ENCODE data around the gene LAMA4.

The LAMA4 gene

GRCh38 chr6:112173221-112173804 lies 81.1 kb downstream of the LAMA4 start:
- no peak for TF ChIP-seq FOXM1 (IDR thresholded peaks at IDR 0.05; ENCODE audit: borderline replicate concordance)
- TF ChIP-seq TARDBP (IDR thresholded peaks at IDR 0.05): no peak
- TF ChIP-seq PKNOX1 (IDR thresholded peaks at IDR 0.05): no peak
- TF ChIP-seq FOXA1 (IDR thresholded peaks at IDR 0.05): no peak
- TF ChIP-seq NFRKB (IDR thresholded peaks at IDR 0.05): no peak
- no peak for TF ChIP-seq ELF4 (IDR thresholded peaks at IDR 0.05)
- TF ChIP-seq SUZ12 (IDR thresholded peaks at IDR 0.05): no peak
- CTCF ChIA-PET: interaction anchor here (1.3 to 1.5 kb wide), 2 partner anchors 9 to 95 kb away, joined by 3 to 4 read pairs; no protein-coding TSS in a partner anchor
- POLR2A ChIA-PET: interaction anchor here (1.0 to 1.2 kb wide), 2 partner anchors 81 to 86 kb away, joined by 3 to 5 read pairs; partner anchors contain the start of genes FAM229B, LAMA4 and TUBE1
- DNase-seq (ENCODE audit: extremely low spot score): no peak

DNA sequence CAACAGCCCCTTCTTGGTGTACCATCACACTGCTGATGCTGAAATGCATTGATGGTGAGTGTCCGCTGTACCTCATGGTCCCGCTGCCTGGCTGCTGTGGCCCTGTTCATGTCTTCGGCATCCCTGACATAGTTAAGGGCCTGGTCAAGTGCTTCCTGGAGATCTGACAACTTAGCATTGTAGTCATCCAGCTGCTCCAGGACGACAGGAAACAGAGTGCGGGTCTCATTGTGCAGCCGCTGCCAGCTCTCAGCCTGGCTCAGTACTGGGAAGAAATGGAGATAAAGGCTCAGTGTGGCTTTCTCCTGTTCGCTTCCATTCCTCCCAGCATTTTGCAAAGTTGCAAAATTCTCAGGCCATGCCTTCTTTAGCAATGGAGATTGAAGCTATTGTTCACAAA lies 81.8 kb downstream of the LAMA4 start:
- ChIA-PET POLR2A (interaction anchor here (1.0 to 1.2 kb wide), 2 partner anchors 82 to 85 kb away, joined by 3 to 5 read pairs; partner anchors contain the start of genes FAM229B, LAMA4 and TUBE1), CTCF (interaction anchor here (1.3 to 1.5 kb wide), 2 partner anchors 9 to 96 kb away, joined by 3 to 4 read pairs; no protein-coding TSS in a partner anchor)
- no peak for DNase-seq (ENCODE audit: extremely low spot score)
- TF ChIP-seq HDGF (IDR thresholded peaks at IDR 0.05; ENCODE audit: borderline replicate concordance) (no peak), FOXM1 (IDR thresholded peaks at IDR 0.05; ENCODE audit: borderline replicate concordance) (no peak), CTBP1 (IDR thresholded peaks at IDR 0.05; ENCODE audit: borderline replicate concordance) (no peak), SUZ12 (IDR thresholded peaks at IDR 0.05) (no peak), BHLHE40 (IDR thresholded peaks at IDR 0.05; ENCODE audit: borderline replicate concordance) (no peak), NFRKB (IDR thresholded peaks at IDR 0.05) (no peak), L3MBTL2 (conservative IDR thresholded peaks at IDR 0.05) (no peak), FOXK2 (IDR thresholded peaks at IDR 0.05) (no peak), LEF1 (IDR thresholded peaks at IDR 0.05; ENCODE audit: borderline replicate concordance) (no peak)

DNA sequence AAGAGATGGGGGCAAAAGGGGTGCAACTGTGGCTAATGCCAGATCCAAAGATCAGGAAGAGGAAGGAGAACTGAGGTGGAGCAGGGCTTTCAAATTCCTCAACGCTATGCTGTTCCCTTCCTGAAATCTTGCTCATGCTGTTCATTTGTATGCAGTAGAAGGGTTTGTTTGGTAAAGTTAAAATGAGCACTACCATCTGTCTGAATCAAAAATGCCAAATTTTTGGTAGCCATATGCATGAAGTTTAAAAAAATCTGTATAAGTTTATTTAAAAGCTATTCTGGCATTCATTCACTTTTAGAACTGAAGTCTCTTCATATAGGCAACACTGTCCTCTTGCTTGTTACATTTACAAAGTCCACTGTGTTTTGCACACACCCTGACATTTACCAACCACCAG lies 84.8 kb downstream of the LAMA4 start:
- no peak for DNase-seq (ENCODE audit: extremely low spot score)
- TF ChIP-seq FOXM1 (IDR thresholded peaks at IDR 0.05; ENCODE audit: borderline replicate concordance): no peak
- no peak for TF ChIP-seq LEF1 (IDR thresholded peaks at IDR 0.05; ENCODE audit: borderline replicate concordance)
- ChIA-PET POLR2A (no interaction called here), CTCF (no interaction called here)

- CTCF ChIA-PET: interaction anchor here (0.7 to 2.0 kb wide), 11 partner anchors 9 to 454 kb away, joined by 3 to 6 read pairs (median 3); no protein-coding TSS in a partner anchor
- POLR2A ChIA-PET: interaction anchor here (1.3 kb wide), 1 partner anchor 76 kb away, joined by 5 read pairs; the partner anchor contains the start of genes FAM229B and TUBE1
- DNase-seq (ENCODE audit: extremely low spot score): peak; percentile 91
These were observed 90.8 kb downstream of the LAMA4 start for GRCh38 chr6:112163295-112164257.

GRCh38 chr6:112160745-112161144 lies 93.6 kb downstream of the LAMA4 start:
- TF ChIP-seq BHLHE40 (IDR thresholded peaks at IDR 0.05; ENCODE audit: borderline replicate concordance): no peak
- no peak for TF ChIP-seq SP1 (IDR thresholded peaks at IDR 0.05)
- no peak for TF ChIP-seq FOXK2 (IDR thresholded peaks at IDR 0.05)
- no peak for TF ChIP-seq TARDBP (IDR thresholded peaks at IDR 0.05)
- TF ChIP-seq ARNT (IDR thresholded peaks at IDR 0.05): no peak
- no peak for TF ChIP-seq ZNF384 (IDR thresholded peaks at IDR 0.05)
- TF ChIP-seq PKNOX1 (IDR thresholded peaks at IDR 0.05): no peak
- no peak for TF ChIP-seq NFRKB (IDR thresholded peaks at IDR 0.05)
- TF ChIP-seq L3MBTL2 (conservative IDR thresholded peaks at IDR 0.05): no peak
- TF ChIP-seq FOXA1 (IDR thresholded peaks at IDR 0.05): no peak
- TF ChIP-seq CTBP1 (IDR thresholded peaks at IDR 0.05; ENCODE audit: borderline replicate concordance): no peak
- no peak for TF ChIP-seq LEF1 (IDR thresholded peaks at IDR 0.05; ENCODE audit: borderline replicate concordance)
- CTCF ChIA-PET: interaction anchor here (0.7 kb wide), 1 partner anchor 166 kb away, joined by 3 read pairs; no protein-coding TSS in a partner anchor
- no peak for DNase-seq (ENCODE audit: extremely low spot score)
- POLR2A ChIA-PET: interaction anchor here (1.4 kb wide), 1 partner anchor 73 kb away, joined by 6 read pairs; the partner anchor contains the start of genes FAM229B and TUBE1

More at GRCh38 chr6:112163295-112164257, 90.8 kb downstream of the LAMA4 start:
- TF ChIP-seq SP1 (IDR thresholded peaks at IDR 0.05): no peak

DNA sequence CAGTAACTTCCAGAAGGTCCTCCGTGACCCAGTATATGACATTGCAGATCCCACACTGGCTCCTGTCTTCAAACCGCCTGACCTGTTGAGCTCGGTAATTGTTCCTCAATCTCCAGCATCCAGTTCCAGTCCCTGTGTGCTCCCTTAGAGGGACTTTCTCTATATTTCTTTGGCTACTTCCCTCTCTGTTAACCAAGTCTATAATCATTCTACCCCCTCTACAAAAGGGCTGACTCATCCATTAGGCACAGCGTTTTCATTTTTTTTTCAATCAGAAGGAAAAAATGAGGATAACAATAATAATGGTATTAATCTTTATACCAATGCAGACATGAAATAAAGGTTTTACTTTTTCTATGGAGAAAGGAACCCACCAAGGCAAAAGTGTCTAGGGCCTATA lies 97.7 kb downstream of the LAMA4 start:
- DNase-seq (ENCODE audit: extremely low spot score): no peak
- POLR2A ChIA-PET: no interaction called here
- TF ChIP-seq LEF1 (IDR thresholded peaks at IDR 0.05; ENCODE audit: borderline replicate concordance) (no peak), HDGF (IDR thresholded peaks at IDR 0.05; ENCODE audit: borderline replicate concordance) (no peak), CTBP1 (IDR thresholded peaks at IDR 0.05; ENCODE audit: borderline replicate concordance) (no peak), ELF4 (IDR thresholded peaks at IDR 0.05) (no peak), SP1 (IDR thresholded peaks at IDR 0.05) (no peak), FOXM1 (IDR thresholded peaks at IDR 0.05; ENCODE audit: borderline replicate concordance) (no peak), SUZ12 (IDR thresholded peaks at IDR 0.05) (no peak)
- CTCF ChIA-PET: no interaction called here

GRCh38 chr6:112155886-112156285 lies 98.5 kb downstream of the LAMA4 start:
- ChIA-PET CTCF (no interaction called here), POLR2A (no interaction called here)
- no peak for DNase-seq (ENCODE audit: extremely low spot score)
- TF ChIP-seq CTBP1 (IDR thresholded peaks at IDR 0.05; ENCODE audit: borderline replicate concordance): no peak
- TF ChIP-seq TARDBP (IDR thresholded peaks at IDR 0.05): no peak
- TF ChIP-seq ELF4 (IDR thresholded peaks at IDR 0.05): no peak
- no peak for TF ChIP-seq FOXM1 (IDR thresholded peaks at IDR 0.05; ENCODE audit: borderline replicate concordance)
- TF ChIP-seq NFRKB (IDR thresholded peaks at IDR 0.05): no peak
- TF ChIP-seq FOXA1 (IDR thresholded peaks at IDR 0.05): no peak
- no peak for TF ChIP-seq ZNF384 (IDR thresholded peaks at IDR 0.05)
- TF ChIP-seq HDGF (IDR thresholded peaks at IDR 0.05; ENCODE audit: borderline replicate concordance): no peak
- no peak for TF ChIP-seq BHLHE40 (IDR thresholded peaks at IDR 0.05; ENCODE audit: borderline replicate concordance)
- no peak for TF ChIP-seq SUZ12 (IDR thresholded peaks at IDR 0.05)
- no peak for TF ChIP-seq LEF1 (IDR thresholded peaks at IDR 0.05; ENCODE audit: borderline replicate concordance)
- TF ChIP-seq PKNOX1 (IDR thresholded peaks at IDR 0.05): no peak
- no peak for TF ChIP-seq FOXK2 (IDR thresholded peaks at IDR 0.05)
- TF ChIP-seq L3MBTL2 (conservative IDR thresholded peaks at IDR 0.05): no peak
- no peak for TF ChIP-seq SP1 (IDR thresholded peaks at IDR 0.05)
- TF ChIP-seq ARNT (IDR thresholded peaks at IDR 0.05): no peak

All from HEK293T (cell line).